Right lobe of liver (tissue), 4 donors: ENCODE measurements around the gene TLR10.

Source experiments
- POLR2A ChIP-seq: fragments of 450-650 bp; IDR thresholded peaks from one replicate; pipeline ENCODE4 v1.6.1; 2017; ENCODE audit warnings: antibody characterized with exemption, mild to moderate bottlenecking
- TF ChIP-seq, protein P1 (sequence below), 4 donors: fragments of 200-600 bp in 3 of 4; fragments of 450-650 bp in 1 of 4; IDR thresholded peaks; one replicate each; pipeline versions ENCODE4 v1.5.1 to v1.8.0; 2016 to 2022; ENCODE audit warnings: antibody characterized with exemption in 4 of 4, mild to moderate bottlenecking in 2 of 4
- donor health status: DM: no; HTN: no; CAD: no.
- donor health status: DM: no; HTN: no; CAD: no.
- donor health status: DM: no; HTN: yes; CAD: no.

DNA sequence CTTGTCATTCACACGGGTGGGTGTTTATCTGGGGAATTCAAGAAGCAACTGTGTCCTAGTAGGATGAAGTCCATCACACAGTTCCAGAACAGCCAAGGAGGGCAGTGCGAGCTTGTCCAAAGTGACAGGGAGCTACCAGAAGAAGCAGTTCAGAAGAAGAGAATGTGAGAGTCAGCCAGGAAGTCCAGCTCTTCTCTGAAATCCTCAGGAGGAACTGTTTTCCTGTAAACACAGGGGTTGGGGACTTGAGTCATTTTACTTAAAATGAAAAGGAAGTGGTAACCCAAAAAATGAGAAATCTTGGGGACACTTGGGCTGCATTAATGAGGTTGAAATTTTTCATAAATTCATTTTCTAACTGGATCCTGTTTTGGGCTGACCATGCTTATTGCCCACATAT, 8.2 kb upstream of the TLR10 start:
- TF ChIP-seq, protein P1, sequence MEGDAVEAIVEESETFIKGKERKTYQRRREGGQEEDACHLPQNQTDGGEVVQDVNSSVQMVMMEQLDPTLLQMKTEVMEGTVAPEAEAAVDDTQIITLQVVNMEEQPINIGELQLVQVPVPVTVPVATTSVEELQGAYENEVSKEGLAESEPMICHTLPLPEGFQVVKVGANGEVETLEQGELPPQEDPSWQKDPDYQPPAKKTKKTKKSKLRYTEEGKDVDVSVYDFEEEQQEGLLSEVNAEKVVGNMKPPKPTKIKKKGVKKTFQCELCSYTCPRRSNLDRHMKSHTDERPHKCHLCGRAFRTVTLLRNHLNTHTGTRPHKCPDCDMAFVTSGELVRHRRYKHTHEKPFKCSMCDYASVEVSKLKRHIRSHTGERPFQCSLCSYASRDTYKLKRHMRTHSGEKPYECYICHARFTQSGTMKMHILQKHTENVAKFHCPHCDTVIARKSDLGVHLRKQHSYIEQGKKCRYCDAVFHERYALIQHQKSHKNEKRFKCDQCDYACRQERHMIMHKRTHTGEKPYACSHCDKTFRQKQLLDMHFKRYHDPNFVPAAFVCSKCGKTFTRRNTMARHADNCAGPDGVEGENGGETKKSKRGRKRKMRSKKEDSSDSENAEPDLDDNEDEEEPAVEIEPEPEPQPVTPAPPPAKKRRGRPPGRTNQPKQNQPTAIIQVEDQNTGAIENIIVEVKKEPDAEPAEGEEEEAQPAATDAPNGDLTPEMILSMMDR (IDR thresholded peaks at IDR 0.05) = no peak
- TF ChIP-seq POLR2A = no peak
